ENCODE measurements around the gene MPDZ. TPM values are rescaled to one million over a fixed set of nuclear protein-coding genes. Genes with fewer than 3 reads are reported as not detected.

Gene MPDZ
- polyA plus RNA-seq, 6 donors from 2014 or later = not detected

GRCh38 chr9:13064676-13065075 lies 214.8 kb downstream of the MPDZ start:
- DNase-seq (no peak), ATAC-seq (ENCODE audit: low read depth in 2 of 2) (no peak)
- no peak overlapping the region for H3K27ac Mint-ChIP-seq
- H3K9me3 Mint-ChIP-seq = peaks cover 0 to 11% (median 0%) of the 10 kb centered on the region in 7 donors
- no peaks in the 10 kb centered on the region for H3K36me3 Mint-ChIP-seq
- no peaks in the 10 kb centered on the region for H3K27me3 Mint-ChIP-seq
- no peaks in the 10 kb centered on the region for H3K4me1 Mint-ChIP-seq
- H3K4me3 Mint-ChIP-seq = no peak overlapping the region

GRCh38 chr9:13063880-13064459 lies 215.5 kb downstream of the MPDZ start:
- Mint-ChIP-seq H3K9me3 (peaks cover 0 to 11% (median 0%) of the 10 kb centered on the region in 7 donors), H3K27ac (no peak overlapping the region), H3K36me3 (no peaks in the 10 kb centered on the region), H3K27me3 (no peaks in the 10 kb centered on the region), H3K4me1 (no peaks in the 10 kb centered on the region), H3K4me3 (no peak overlapping the region)
- ATAC-seq (ENCODE audit: low read depth in 2 of 2) = no peak
- no peak for DNase-seq

DNA sequence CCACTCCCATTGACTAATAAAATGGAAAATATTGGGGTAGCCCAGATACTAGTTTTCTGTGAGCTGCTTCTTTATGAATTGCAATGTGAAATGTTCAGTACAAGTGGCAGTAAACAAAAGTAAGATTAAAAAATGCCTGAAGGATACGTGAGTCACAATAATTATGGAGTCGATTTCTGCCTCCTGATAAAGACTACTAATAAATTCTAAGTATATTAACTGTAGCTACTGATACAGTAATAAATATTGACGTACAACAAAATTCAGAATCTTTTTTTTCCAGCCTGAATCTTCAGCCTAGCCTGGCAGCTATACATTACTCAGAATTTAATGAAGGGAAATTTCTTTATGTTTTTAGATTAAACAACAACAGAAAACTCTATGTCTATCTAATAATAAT lies 218.1 kb downstream of the MPDZ start:
- DNase-seq (no peak), ATAC-seq (ENCODE audit: low read depth in 2 of 2) (no peak)
- Mint-ChIP-seq H3K27ac (no peak overlapping the region), H3K9me3 (peaks cover 0 to 11% (median 0%) of the 10 kb centered on the region in 7 donors), H3K36me3 (no peaks in the 10 kb centered on the region), H3K4me3 (no peak overlapping the region), H3K4me1 (no peaks in the 10 kb centered on the region), H3K27me3 (no peaks in the 10 kb centered on the region)

Data from naive B cell (primary cell).